ENCODE data around the gene ULK4.

DNA sequence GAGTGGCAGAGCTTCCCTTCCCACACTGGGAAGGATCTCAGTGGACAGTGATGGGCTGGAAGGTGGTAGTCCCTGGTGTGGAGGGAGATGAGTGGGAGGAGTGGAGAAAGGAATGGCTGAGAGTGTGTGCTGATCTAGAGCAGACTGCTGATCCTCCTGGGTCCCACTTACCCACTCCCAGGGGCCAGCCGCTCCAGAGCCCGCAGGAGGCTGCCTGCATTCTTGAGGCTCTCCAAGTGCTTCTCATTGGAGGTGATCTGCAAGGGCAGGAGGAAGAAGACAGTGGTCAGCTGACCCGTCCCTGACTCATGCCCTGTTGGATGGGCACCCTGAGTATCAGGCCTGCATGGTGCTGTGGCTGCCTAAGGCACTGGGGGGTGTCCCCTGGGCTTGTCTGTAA, 712.6 kb downstream of the ULK4 start:
- TF ChIP-seq, protein P1, sequence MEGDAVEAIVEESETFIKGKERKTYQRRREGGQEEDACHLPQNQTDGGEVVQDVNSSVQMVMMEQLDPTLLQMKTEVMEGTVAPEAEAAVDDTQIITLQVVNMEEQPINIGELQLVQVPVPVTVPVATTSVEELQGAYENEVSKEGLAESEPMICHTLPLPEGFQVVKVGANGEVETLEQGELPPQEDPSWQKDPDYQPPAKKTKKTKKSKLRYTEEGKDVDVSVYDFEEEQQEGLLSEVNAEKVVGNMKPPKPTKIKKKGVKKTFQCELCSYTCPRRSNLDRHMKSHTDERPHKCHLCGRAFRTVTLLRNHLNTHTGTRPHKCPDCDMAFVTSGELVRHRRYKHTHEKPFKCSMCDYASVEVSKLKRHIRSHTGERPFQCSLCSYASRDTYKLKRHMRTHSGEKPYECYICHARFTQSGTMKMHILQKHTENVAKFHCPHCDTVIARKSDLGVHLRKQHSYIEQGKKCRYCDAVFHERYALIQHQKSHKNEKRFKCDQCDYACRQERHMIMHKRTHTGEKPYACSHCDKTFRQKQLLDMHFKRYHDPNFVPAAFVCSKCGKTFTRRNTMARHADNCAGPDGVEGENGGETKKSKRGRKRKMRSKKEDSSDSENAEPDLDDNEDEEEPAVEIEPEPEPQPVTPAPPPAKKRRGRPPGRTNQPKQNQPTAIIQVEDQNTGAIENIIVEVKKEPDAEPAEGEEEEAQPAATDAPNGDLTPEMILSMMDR (conservative IDR thresholded peaks at IDR 0.05 in 1 of 2, IDR thresholded peaks at IDR 0.05 in 1 of 2; ENCODE audit: low read depth in 1 of 2, low read length in 2 of 2): no peak
- no peak for TF ChIP-seq EZH2 (IDR thresholded peaks at IDR 0.05; ENCODE audit: low read length, missing control alignments)
